NCI-H510A treated with DMSO at 0.1 percent for 48 hours (cell line): ENCODE results near the gene ERBB2.
A peak's percentile ranks its signal among the peaks of the same experiment; 100 is the strongest.

Experiments used
- DNase-seq: peaks from one replicate; lab custom pipeline; 2025; lab: John Stamatoyannopoulos, UW

Gene ERBB2

GRCh38 chr17:39699818-39700147 is at the start of gene ERBB2:
TSS of gene ERBB2 (plus strand) at chr17:39700064. CDS start at chr17:39700239, 175 bp downstream.
- no peak for DNase-seq

GRCh38 chr17:39650121-39650579 is 49.7 kb upstream of the ERBB2 start:
- no peak for DNase-seq

- DNase-seq: no peak
Measured at GRCh38 chr17:39651923-39652586, 47.8 kb upstream of the ERBB2 start.

GRCh38 chr17:39652587-39653315 is 47.1 kb upstream of the ERBB2 start:
- no peak for DNase-seq

GRCh38 chr17:39653316-39653661 is 46.6 kb upstream of the ERBB2 start:
- no peak for DNase-seq

GRCh38 chr17:39653662-39654331 is 46.1 kb upstream of the ERBB2 start:
- peak; percentile 53 for DNase-seq

GRCh38 chr17:39655105-39655504 is 44.8 kb upstream of the ERBB2 start:
- DNase-seq: no peak

- DNase-seq: no peak
Measured at GRCh38 chr17:39658346-39658745, 41.5 kb upstream of the ERBB2 start.

- DNase-seq: no peak
Measured at GRCh38 chr17:39658760-39659159, 41.1 kb upstream of the ERBB2 start.

GRCh38 chr17:39659279-39660010 is 40.4 kb upstream of the ERBB2 start:
- no peak for DNase-seq

GRCh38 chr17:39660011-39660360 is 39.9 kb upstream of the ERBB2 start:
- DNase-seq: no peak

GRCh38 chr17:39660397-39661385 is 39.2 kb upstream of the ERBB2 start:
- no peak for DNase-seq

- DNase-seq: no peak
Measured at GRCh38 chr17:39661744-39662541, 37.9 kb upstream of the ERBB2 start.

- DNase-seq: no peak
Measured at GRCh38 chr17:39662551-39663339, 37.1 kb upstream of the ERBB2 start.

GRCh38 chr17:39663340-39663687 is 36.5 kb upstream of the ERBB2 start:
- no peak for DNase-seq

- DNase-seq: peak; percentile 64
Measured at GRCh38 chr17:39663688-39664580, 35.9 kb upstream of the ERBB2 start.

GRCh38 chr17:39664581-39665561 is 35.0 kb upstream of the ERBB2 start, which contains the start of gene TCAP:
TSS of gene TCAP (plus strand) at chr17:39665349. CDS start at chr17:39665360, 11 bp downstream.
- DNase-seq: no peak
